ENCODE measurements around the gene NEK7.

Gene NEK7

GRCh38 chr1:198150369-198150768, 6.4 kb upstream of the NEK7 start:
- no peaks in the 10 kb centered on the region for H3K79me2 ChIP-seq (ENCODE audit: low read length)
- H4K20me1 ChIP-seq (ENCODE audit: insufficient read depth, low read length), result no peaks in the 10 kb centered on the region
- no peak overlapping the region for H3K4me3 ChIP-seq (ENCODE audit: low read length)
- no peaks in the 10 kb centered on the region for H3K27me3 ChIP-seq (ENCODE audit: low read depth, low read length)
- no peak for TF ChIP-seq EZH2phosphoT487 (IDR thresholded peaks at IDR 0.05; ENCODE audit: low read depth)
- TF ChIP-seq, protein P1, sequence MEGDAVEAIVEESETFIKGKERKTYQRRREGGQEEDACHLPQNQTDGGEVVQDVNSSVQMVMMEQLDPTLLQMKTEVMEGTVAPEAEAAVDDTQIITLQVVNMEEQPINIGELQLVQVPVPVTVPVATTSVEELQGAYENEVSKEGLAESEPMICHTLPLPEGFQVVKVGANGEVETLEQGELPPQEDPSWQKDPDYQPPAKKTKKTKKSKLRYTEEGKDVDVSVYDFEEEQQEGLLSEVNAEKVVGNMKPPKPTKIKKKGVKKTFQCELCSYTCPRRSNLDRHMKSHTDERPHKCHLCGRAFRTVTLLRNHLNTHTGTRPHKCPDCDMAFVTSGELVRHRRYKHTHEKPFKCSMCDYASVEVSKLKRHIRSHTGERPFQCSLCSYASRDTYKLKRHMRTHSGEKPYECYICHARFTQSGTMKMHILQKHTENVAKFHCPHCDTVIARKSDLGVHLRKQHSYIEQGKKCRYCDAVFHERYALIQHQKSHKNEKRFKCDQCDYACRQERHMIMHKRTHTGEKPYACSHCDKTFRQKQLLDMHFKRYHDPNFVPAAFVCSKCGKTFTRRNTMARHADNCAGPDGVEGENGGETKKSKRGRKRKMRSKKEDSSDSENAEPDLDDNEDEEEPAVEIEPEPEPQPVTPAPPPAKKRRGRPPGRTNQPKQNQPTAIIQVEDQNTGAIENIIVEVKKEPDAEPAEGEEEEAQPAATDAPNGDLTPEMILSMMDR (IDR thresholded peaks at IDR 0.05; ENCODE audit: low read depth, low read length), result no peak
- H3K9me3 ChIP-seq (ENCODE audit: insufficient read depth, low read length), result no peaks in the 10 kb centered on the region
- H3K4me2 ChIP-seq (ENCODE audit: low read length), result no peak overlapping the region
- H3K9ac ChIP-seq (ENCODE audit: low read length), result no peak overlapping the region
- H3K27ac ChIP-seq (ENCODE audit: low read length), result no peak overlapping the region
- H3K36me3 ChIP-seq (replicated peaks; ENCODE audit: low read depth, low read length), result no peaks in the 10 kb centered on the region
- no peak overlapping the region for H2AFZ ChIP-seq (ENCODE audit: low read depth, low read length)
- H3K4me1 ChIP-seq (ENCODE audit: low read length), result no peaks in the 10 kb centered on the region

DNA sequence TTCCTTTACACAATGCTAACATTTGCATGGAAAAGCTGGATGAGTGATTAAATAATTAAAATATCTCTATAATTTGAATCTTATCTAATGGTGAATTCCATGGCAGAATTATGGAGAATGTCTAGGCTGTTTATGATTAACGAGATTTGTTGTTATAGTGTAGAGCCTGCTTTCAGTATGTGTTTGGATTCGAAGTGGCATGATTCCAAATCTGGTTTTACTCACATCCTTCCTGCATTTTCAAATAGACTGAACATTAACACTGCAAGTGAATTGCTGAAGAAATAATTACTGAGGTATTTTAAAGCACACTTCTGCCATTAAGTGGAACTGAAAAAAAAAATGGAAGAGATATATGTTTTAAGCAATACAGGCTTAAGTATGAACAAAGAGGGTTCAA, 5.1 kb upstream of the NEK7 start:
- H3K27ac ChIP-seq (ENCODE audit: low read length), result no peak overlapping the region
- H3K27me3 ChIP-seq (ENCODE audit: low read depth, low read length), result no peaks in the 10 kb centered on the region

DNA sequence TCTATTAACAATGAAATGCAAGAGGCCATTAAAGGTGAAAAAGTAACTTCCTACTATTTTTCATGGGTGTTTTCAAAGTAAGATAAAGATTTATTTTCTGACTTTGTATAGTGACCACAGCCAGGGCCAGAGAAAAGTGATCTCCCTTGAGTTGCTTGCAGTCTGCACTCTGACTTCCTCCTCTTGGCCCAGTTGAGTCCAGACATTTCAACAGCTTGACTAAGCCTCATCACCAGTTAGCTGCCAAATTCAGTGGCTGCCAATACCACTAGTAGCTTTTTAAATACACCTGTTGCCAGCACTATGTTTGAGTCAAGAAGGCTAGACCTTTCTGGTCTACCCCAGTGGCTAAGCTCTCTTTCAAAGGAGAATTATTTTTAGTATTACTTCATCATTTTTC, 3.7 kb upstream of the NEK7 start:
- no peak overlapping the region for H3K4me3 ChIP-seq (ENCODE audit: low read length)
- H4K20me1 ChIP-seq (ENCODE audit: insufficient read depth, low read length), result no peaks in the 10 kb centered on the region
- H3K36me3 ChIP-seq (replicated peaks; ENCODE audit: low read depth, low read length), result no peaks in the 10 kb centered on the region
- H3K9ac ChIP-seq (ENCODE audit: low read length), result no peak overlapping the region
- no peaks in the 10 kb centered on the region for H3K9me3 ChIP-seq (ENCODE audit: insufficient read depth, low read length)
- H3K27ac ChIP-seq (ENCODE audit: low read length), result no peak overlapping the region
- no peak overlapping the region for H2AFZ ChIP-seq (ENCODE audit: low read depth, low read length)
- TF ChIP-seq, protein P1 (IDR thresholded peaks at IDR 0.05; ENCODE audit: low read depth, low read length), result no peak
- peaks cover 6% of the 10 kb centered on the region for H3K79me2 ChIP-seq (ENCODE audit: low read length)
- no peak overlapping the region for H3K4me2 ChIP-seq (ENCODE audit: low read length)
- H3K4me1 ChIP-seq (ENCODE audit: low read length), result peaks cover 5% of the 10 kb centered on the region
- H3K27me3 ChIP-seq (ENCODE audit: low read depth, low read length), result no peaks in the 10 kb centered on the region

More for the DNA sequence above, 5.1 kb upstream of the NEK7 start:
- Histone ChIP-seq H3K79me2 (ENCODE audit: low read length) (no peaks in the 10 kb centered on the region), H3K36me3 (replicated peaks; ENCODE audit: low read depth, low read length) (no peaks in the 10 kb centered on the region), H3K9me3 (ENCODE audit: insufficient read depth, low read length) (no peaks in the 10 kb centered on the region), H3K4me3 (ENCODE audit: low read length) (no peak overlapping the region), H3K9ac (ENCODE audit: low read length) (no peak overlapping the region), H2AFZ (ENCODE audit: low read depth, low read length) (no peak overlapping the region), H3K4me2 (ENCODE audit: low read length) (no peak overlapping the region), H4K20me1 (ENCODE audit: insufficient read depth, low read length) (no peaks in the 10 kb centered on the region), H3K4me1 (ENCODE audit: low read length) (peaks cover 3% of the 10 kb centered on the region)
- no peak for TF ChIP-seq EZH2phosphoT487 (IDR thresholded peaks at IDR 0.05; ENCODE audit: low read depth)
- TF ChIP-seq, protein P1 (IDR thresholded peaks at IDR 0.05; ENCODE audit: low read depth, low read length), result no peak

DNA sequence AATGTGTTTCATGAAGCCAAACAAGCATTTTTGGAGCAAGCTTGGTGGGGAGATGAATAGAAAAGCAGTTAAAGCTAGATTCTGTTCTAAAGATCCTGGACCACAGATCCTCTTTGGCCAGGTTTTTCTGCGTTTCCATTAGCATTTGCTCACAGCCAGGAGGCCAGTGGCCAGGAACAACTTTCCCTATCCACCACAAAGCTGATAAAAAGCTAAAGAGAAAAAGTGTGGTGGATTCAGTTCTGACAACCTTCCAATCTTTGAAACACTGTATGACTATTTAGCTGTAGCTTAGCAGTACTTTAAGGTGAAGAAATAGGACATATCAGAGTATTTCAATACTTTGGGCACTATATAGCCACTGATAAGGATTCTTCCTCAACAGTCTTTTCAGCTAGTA, 3.0 kb upstream of the NEK7 start:
- Histone ChIP-seq H3K36me3 (replicated peaks; ENCODE audit: low read depth, low read length) (no peaks in the 10 kb centered on the region), H3K4me2 (ENCODE audit: low read length) (no peak overlapping the region), H2AFZ (ENCODE audit: low read depth, low read length) (no peak overlapping the region), H4K20me1 (ENCODE audit: insufficient read depth, low read length) (no peaks in the 10 kb centered on the region), H3K79me2 (ENCODE audit: low read length) (peaks cover 13% of the 10 kb centered on the region), H3K9ac (ENCODE audit: low read length) (no peak overlapping the region), H3K27me3 (ENCODE audit: low read depth, low read length) (no peaks in the 10 kb centered on the region), H3K9me3 (ENCODE audit: insufficient read depth, low read length) (no peaks in the 10 kb centered on the region), H3K4me3 (ENCODE audit: low read length) (no peak overlapping the region), H3K4me1 (ENCODE audit: low read length) (peaks cover 8% of the 10 kb centered on the region), H3K27ac (ENCODE audit: low read length) (no peak overlapping the region)
- TF ChIP-seq, protein P1 (IDR thresholded peaks at IDR 0.05; ENCODE audit: low read depth, low read length), result no peak

Data from OCI-LY3 (cell line).